GM18499 (cell line): ENCODE results near the gene RPRM.
"Not testable (repeated sequence)": the region's sequence is repeated elsewhere in the genome, so short reads cannot be mapped to it uniquely, and the experiment has no call there.

Experiments
- ATAC-seq: cut with Tn5 transposase; IDR thresholded peaks from one replicate; pipeline ENCODE4 v1.9.1; 2021; ENCODE audit warnings: moderate number of reproducible peaks; ENCODE audit not compliant: insufficient read depth, unreplicated experiment

The RPRM gene

GRCh38 chr2:153478289-153479261, at the start of gene RPRM:
TSS of gene RPRM (minus strand) at chr2:153478762. CDS start at chr2:153478565, 197 bp downstream.
- ATAC-seq: peak; percentile 66

- ATAC-seq: no peak
These were observed 40.8 kb upstream of the RPRM start for GRCh38 chr2:153519257-153519875.

- no peak for ATAC-seq
These were observed 33.8 kb upstream of the RPRM start for GRCh38 chr2:153512331-153512730.

- ATAC-seq: no peak
These were observed 32.4 kb upstream of the RPRM start for GRCh38 chr2:153510996-153511395.

GRCh38 chr2:153509133-153509532, 30.6 kb upstream of the RPRM start:
- no peak for ATAC-seq

- not testable (repeated sequence) for ATAC-seq
These were observed 27.9 kb upstream of the RPRM start for GRCh38 chr2:153506499-153506898.

- ATAC-seq: no peak
These were observed 20.9 kb upstream of the RPRM start for GRCh38 chr2:153499439-153499838.

GRCh38 chr2:153497938-153498629, 19.5 kb upstream of the RPRM start:
- ATAC-seq: no peak

- no peak for ATAC-seq
These were observed 17.2 kb upstream of the RPRM start for GRCh38 chr2:153495725-153496124.

- no peak for ATAC-seq
These were observed 9.5 kb upstream of the RPRM start for GRCh38 chr2:153488072-153488471.

GRCh38 chr2:153487448-153487847, 8.9 kb upstream of the RPRM start:
- ATAC-seq: no peak

GRCh38 chr2:153479573-153479972, 1.0 kb upstream of the RPRM start:
- no peak for ATAC-seq

GRCh38 chr2:153477636-153478288, 800 bp downstream of the RPRM start:
- ATAC-seq: no peak

- no peak for ATAC-seq
These were observed 1.5 kb downstream of the RPRM start for GRCh38 chr2:153476816-153477635.

GRCh38 chr2:153476491-153476815, 2.1 kb downstream of the RPRM start:
- ATAC-seq: no peak

- no peak for ATAC-seq
These were observed 3.6 kb downstream of the RPRM start for GRCh38 chr2:153474876-153475435.

- no peak for ATAC-seq
These were observed 4.2 kb downstream of the RPRM start for GRCh38 chr2:153474407-153474806.

- ATAC-seq: no peak
These were observed 7.7 kb downstream of the RPRM start for GRCh38 chr2:153470867-153471266.

GRCh38 chr2:153464395-153464794, 14.2 kb downstream of the RPRM start:
- ATAC-seq: no peak
